HG02885 (cell line): ENCODE data around the gene LRMDA.

Experiments used
- ATAC-seq: cut with Tn5 transposase; IDR thresholded peaks from one replicate; pipeline ENCODE4 v1.9.1; 2021; ENCODE audit warnings: mild to moderate bottlenecking; ENCODE audit not compliant: unreplicated experiment, poor library complexity

LRMDA gene

DNA sequence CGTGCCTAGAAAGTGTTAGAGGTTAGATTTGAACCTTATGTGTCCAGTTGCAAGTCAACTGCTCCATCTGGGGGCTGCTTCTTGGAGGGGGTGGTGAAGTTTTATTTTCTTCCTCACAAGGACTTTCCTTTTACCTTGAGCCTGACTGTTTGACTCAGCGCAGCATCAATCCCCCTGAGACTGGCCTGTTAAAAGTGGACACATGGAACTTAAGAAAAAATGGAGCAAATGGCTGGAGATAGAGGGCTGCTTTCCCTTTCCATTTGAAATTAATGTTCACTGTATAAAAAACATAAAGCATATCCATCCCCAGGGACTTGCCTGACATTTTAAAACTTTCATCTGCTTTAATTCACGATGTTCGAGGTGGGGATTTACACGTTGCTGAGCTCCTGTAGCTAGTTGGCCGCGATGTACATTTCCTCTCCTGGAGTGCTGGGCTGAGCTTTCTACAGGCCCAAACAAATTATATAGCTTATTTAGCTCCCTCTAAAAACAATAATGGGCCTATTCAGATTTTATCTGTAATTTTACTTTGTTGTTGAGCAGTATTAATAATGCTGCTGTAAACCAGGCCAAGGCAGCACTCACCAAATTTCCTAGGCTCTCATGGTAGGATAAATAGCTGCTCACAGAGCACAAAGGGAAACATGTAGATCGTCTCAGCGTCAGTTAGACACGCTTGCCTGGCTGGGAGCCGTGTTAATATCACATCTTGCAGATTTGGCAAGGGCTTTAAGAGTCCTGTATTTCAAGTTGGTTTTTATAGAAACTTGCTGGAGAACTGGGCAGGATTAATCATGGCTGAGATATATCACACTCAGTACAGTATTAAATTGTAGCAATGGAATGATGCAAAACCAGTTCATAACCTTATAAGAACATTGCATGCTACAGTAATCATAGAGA lies 251.5 kb downstream of the LRMDA start:
- ATAC-seq = no peak

DNA sequence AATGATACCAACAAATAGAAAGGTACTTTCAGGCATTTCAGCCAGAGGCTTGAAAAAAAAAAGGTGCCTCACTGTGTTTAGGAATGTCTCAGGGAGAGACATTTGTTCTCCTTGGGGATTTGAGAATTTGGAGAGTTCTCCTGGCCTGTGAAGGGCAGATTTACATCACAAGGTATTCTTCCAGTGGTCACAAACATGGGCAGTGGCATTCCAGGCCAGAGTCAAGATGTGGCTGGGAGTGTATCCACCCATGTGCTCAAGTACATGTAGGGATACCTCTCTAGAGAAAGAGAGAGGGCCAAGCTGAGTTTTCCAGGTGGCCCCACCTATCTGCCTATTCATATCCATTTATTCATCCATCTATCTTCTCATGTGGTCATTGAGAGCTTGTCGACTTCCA lies 253.8 kb downstream of the LRMDA start:
- no peak for ATAC-seq

DNA sequence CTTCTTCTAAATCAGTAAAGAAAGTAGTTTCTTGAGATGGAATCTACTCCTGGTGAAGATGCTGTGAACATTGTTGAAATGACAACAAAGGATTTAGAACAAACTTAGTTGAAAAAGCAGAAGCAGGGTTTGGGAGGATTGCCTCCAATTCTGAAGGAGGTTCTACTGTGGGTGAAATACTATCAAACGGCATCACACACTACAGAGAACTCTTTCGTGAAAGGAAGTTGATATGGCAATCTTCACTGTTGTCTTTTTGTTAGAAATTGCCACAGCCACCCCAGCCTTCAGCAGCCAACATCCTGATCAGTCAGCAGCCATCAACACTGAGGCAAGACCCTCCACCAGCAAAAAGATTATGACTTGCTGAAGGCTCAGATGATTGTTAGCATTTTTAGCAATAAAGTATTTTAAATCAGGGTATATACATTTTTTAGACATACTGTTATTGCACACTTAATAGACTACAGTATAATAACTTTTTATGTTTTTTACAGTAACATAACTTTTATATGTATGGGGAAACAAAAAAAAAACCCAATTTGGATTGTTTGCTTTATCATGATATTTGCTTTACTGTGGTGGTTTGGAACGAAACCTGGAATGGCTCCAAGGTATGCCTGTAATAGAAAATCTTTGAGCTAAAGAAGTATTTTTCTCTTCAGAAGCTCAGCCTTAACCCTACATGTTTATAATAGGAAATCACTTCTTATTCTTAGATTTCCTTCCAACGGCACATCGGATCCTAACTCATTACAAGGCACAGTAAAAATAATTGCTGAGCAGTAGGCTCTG lies 257.3 kb downstream of the LRMDA start:
- no peak for ATAC-seq

DNA sequence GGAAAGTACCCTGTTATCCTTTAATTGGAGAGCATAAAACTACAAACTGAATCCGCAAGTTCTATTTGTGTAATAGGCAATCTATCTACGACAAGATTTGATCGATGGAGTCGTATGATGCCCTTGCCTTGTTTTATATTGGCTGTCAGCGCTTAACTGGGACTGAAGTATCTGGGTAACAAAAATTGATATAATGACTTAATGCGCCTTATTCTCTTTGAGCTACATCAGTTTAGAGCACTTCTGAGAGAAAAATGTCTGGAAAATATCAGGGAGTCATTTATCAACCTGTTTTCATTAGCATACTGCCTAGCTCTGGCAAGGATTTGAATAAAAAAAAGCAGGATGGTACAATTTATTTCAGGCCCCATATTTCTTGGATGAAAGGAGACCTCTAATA lies 262.1 kb downstream of the LRMDA start:
- ATAC-seq = no peak

DNA sequence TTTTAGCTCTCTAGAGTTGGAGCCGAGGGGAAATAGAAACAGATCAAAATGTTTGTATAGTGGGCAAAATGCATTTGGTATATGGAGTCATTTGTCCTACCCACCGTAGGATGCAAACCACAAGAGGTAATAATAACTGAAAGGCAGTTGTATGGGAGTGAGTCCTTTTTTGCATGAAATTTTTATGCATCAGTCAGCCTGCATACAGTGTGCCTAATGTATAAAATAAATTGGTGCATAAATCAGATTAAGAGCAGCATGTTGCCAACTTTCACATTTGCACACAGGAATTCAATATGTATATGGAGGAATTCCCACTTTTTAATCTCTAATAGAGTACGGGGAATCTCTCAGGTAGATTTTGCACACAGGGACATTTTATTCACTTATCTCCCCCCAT lies 262.8 kb downstream of the LRMDA start:
- ATAC-seq = no peak

DNA sequence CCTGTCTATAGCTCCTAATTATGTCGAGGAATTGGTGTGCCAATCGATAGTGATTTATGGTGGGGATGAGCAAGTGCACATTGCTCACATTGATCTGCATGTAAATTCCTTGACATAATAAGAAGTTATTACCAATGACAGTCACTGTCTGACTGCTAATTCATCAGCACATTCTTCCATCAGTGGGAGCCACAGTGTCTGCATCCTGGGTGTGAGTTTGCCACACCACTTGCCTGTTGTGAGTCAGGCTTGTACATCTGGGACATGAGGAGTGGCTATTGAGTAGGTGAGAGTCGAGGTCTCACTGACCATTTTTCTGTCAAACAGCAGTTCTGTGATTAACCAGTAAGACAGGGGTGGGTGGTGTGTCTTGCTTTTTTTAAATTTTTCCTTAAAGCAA lies 263.4 kb downstream of the LRMDA start:
- ATAC-seq = no peak

DNA sequence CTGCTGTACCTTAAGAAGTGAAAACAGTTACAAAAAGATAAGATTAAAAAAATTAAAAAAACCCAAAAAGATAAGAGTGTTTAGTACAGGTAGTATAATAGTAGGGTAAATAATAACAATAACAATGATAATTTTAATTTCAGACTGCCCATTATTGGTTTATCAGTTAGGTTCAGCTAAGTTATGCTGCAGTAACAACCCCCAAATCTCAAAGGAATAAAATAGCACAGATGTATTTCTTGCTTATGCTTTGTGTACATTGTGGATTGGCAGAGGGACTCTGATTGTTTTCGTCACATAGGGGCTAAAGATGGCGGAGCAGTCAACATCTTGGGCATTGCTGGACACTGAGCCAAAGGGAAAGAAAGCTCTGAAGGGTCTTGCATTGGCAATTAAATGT lies 264.6 kb downstream of the LRMDA start:
- ATAC-seq = no peak

DNA sequence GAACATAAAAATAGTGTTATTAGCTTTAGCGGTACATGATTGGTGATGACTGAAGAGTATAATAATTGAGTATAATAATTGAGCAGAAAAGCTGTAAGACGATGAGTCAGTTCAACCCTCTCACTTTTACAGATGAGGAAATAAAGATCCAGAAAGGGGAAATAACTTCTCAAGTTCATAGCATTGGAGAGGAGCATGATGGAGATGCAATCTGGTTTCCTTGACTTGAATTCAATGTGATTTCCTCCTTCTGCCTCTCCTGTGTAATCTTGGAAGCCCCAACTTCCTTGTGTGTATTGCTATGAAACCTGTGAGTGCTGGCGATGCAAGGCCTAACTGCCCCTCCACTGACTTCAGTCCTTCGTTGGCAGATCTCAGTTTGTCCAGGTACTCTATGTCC lies 265.1 kb downstream of the LRMDA start:
- ATAC-seq = no peak

DNA sequence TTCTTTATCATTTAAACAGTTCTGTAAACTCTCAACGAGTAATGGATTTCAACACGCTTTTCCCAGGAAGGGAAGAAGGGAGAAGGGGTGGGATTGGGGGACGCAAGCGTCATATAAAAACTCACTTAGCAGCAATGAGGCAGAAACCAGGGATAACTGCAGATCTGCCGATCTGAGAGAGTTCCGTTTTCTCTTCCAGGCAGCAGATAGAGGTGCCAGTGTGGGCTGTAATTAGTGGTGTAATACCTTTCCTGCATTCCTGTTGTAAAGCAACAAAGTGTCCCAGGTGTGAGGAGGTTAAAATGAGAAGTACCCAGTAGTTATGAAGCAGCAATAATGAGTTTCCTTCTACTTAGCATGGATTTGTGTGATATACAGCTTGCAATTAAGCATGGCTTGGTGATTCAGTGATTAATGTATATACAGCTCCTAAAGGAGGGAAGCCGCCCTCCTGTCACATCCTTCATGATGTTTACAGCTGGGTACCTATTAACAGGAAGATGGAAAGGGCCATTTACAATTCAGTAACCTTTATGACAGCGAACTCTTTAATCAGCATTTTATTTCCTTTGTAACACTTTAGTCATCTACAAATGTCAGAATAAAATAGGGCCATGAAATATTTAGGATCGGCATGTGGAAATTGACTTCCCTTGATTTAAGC lies 271.9 kb downstream of the LRMDA start:
- ATAC-seq = no peak

DNA sequence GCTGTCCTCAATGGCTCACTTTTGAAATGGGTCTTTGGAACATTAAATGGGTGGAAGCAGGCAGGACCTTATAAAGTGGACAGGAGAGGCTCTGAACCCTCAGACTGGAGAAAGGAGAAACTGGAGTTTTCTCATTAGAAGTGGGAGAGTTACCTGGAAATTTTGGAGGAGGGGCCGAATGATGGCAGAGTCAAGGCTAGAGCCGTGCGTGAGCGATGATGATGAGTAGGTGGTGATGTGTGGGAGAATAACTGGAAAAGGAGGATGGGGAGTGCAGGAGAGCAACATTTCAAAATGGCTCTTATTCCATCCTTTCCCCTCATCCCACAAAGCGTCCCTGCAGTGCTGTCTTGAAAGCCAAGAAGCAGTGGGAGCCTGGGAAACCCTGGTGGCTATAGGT lies 274.0 kb downstream of the LRMDA start:
- ATAC-seq = no peak

DNA sequence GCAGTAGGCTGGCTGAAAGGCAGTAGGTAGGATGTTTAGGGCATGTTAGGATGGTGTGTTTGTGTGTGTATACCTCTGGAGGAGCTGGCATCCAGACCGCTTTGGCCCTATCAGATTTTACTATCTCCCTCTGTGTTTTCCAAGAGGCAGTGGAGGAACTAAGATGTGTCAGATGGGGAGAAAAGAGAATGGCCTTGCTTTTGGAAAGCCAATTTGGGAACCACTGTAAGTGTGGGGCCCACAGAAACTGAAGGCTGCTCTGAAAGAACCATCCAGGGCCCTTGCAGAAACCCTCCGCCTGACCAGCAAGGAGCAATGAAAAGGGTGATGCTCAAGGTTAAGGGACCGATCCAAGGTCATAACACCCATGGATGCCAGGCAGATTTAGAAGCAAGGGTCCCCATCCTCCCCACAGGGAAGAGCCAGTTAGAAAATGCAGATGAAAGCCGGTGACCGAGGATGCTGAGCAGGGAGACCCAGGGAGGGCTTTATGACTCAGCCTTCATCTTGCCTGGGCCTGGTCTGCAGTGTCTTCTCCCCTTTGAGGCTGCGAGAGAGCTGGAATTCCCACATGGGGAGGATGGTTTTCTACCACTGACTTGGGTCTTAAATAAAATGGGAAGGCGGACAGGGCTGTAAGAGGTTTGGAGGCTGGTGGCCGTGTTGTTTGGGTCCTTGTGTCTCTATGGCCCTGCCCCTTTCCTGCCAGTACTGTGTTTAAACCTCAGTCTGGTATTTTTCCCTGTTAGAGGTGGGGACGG lies 275.8 kb downstream of the LRMDA start:
- no peak for ATAC-seq

DNA sequence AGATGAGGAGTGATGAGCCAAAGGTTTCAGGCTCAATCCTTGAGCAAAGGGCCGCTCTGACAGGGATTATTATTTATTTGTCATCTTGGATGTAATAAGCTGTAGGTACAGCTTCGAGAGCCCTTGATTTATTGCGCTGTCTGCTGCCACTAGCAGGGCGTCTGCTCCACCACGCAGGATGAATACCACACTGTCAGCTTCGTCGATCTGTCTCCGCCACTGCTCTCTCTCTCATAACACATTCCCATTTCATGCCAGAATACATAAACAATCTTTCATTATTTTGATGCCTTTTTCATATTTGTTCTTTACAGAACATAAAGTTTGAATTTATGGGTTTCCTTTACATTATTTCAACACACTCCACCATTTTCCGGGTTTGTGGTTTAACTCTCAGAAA lies 276.6 kb downstream of the LRMDA start:
- ATAC-seq = no peak

DNA sequence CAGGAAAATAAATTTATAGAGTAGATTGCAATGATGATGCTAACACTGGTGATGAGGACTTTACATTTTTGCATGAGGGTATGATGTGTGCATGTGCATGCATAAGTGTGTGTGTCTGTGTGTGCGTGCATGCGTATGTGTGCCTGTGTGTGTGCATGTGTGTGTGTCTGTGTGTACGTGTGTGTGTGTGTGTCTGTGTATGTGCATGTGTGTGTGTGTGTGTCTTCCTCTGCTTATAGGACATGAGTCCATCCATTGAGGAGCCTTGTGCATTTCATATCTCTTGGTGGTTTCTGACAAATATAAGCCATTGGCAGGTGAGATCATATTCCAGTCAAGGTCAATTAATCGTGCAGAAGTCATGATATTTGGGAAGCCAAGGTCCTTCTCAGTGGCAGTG lies 277.8 kb downstream of the LRMDA start:
- no peak for ATAC-seq

DNA sequence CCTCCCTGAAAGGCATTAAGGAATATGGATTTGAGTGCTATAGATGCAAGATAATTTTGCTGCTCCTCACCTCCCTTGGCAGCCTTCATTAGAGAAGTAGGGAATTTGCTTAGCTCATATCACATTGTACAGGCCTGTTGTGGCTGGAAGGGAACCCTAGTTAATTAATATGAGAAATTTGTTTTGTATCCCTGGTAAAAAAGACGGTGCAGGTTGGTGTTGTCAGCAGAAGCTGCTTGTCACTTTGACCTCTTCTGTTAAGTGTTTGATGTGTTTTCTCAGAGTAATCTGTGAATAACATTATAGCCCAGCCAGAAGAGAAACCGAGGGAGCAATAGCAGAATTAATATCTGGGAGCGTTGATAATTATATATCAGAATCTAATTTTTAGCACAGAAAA lies 278.4 kb downstream of the LRMDA start:
- no peak for ATAC-seq

DNA sequence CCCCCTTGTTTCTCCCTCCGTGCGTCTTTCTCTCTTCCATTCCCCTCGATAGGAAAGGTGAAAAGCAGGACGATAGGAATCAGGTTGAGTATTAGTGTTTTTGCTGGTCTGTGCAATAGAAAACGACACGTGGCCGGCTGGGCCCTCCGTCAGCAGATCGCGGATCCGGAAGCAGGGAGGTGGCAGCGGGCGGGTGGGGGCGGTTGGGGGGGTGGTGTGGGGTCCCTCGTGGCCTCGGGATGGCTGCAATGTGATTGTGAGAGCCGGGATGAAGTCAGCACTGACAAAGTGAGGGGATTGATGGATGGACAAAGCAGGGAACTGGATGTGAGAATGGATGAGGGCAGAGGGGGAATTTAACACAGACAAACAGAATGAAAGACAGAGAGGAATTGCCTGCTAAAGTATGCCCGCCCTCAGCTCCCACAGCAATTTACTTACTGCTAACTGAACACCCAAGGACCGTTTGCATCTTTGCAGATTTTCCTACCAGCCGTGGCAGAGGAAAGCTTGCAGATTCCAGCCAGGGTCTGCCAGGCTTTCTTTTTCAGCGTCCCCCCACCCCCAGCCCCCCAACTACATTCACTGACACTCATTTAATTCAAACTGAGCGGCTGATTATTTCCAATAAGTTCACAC lies 280.9 kb downstream of the LRMDA start:
- no peak for ATAC-seq

DNA sequence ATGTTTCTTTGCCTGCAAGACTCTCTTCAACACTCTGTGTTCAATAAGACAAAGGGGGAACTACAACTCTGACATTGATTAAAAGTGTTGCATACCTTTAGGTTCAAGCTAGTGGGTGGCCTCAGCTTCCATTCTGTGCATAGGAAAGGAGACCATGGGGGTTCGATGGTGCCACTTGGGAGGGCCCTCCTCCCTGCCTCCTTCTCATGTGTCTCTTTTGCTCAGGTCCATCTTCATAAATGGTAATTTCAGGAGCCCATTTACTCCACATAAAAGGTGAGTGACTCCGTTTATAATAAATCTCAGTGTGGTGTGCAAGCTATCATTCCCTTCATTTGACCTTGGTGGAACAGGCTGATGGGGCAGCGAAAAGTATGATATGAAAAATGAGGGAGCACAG lies 285.1 kb downstream of the LRMDA start:
- no peak for ATAC-seq

DNA sequence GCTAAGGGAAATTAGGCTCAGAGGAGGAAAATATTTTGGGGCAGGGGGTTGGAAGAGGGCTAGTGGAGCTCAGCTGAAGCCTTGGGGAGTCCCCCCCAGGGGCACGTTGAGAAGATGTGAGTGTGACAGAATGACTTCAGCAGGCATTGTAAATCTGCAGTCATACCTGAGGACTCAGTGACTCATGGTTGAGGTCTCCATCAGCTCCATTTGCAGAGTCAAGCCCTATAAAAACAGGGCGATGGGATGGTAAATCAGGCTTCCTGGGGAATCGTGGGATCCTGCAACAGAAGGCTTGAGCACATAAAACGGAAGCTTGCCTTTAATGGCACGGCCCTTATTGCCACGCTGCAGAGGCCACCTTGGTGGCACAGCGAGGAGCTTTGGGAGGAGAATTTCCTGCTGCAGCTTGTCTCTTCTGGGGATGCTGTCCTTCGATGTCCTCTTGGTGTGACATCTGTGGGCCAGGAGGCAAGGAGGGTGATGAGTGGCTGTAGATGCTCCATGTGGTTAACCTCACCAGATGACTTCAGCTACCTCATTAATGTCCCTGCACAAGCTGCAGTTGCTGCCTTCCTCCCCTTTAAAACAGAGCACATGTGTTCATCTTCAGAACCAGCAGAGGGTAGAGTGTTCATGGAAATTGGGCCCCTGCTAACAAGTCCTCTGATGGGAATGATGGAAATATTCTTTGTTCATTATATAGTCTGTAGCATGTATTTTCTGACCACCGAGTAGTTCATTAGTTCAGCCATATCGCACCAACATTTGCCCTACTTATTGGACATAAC lies 285.9 kb downstream of the LRMDA start:
- ATAC-seq = no peak

DNA sequence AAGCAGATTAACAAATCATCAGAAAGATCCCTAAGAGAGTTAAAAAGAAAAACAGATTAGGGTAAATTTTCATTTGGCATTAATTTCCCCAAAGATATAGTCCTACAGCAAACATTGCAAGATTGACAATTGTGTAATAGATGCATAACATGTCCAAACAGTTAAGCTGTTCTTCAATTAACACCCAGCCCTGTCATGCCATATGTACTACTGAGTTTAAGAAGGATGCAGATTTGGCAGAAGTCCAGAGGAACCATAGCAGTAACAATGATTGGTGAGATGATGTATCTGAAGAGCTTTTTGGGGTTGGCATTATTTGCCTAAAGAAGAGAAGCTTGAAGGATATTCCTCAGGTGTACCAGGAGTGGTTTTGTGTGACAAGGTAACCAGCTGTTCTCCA lies 287.6 kb downstream of the LRMDA start:
- no peak for ATAC-seq

DNA sequence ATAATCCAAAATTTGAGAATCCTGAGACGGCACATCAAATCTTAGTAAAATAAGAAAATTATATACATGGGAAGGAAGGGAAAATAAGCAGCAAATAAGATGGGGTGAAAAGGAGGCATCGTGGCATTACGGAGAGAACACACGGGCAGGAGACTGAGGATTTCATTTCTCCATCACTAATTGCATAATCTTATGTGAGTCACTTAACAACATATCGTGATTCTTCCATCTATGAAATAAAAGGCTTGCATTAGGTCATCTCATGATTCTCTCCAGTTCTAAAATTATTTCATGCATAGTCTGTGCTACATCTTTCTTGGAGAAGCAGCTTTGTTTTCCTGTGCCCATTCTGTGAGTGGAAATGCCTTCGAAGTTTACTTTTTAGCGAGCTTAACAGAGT lies 288.7 kb downstream of the LRMDA start:
- ATAC-seq = no peak
